Erythroblast (primary cell): ENCODE results near the gene PRPF18.

Source experiments
- GATA1 ChIP-seq: IDR thresholded peaks from 2 replicates; pipeline ENCODE4 v1.6.1; 2011; ENCODE audit warnings: low read depth, mild to moderate bottlenecking, control low read depth, low read length, moderate library complexity
- POLR2A ChIP-seq: IDR thresholded peaks from 2 replicates; pipeline ENCODE4 v1.6.1; 2011; ENCODE audit warnings: mild to moderate bottlenecking, low read length

DNA sequence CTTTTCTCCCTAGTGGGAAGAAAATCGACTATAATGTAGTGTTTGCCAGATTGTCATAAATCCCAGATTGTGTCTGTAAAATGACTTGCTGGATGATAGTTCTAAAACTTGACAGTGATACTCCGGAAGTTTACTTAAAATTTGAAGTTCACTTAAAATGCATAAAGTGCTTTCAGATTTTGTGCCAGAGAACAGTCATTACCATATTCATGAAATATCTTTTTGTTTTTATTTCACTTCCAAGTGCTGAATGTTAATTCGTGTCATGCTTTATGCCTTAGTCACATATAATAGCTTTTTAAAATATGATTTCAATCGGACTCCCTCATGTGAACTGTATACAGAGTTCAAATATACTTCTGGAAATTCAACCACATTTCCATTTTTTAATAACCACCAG lies 30.4 kb downstream of the PRPF18 start:
- TF ChIP-seq POLR2A = no peak
- no peak for TF ChIP-seq GATA1
